GM12878 (cell line): ENCODE measurements around the gene CDX1.

Experiments used
- BRCA1 ChIP-seq: IDR thresholded peaks from 2 replicates; pipeline ENCODE4 v1.6.1; 2011; ENCODE audit warnings: low read depth, low read length, improper control_type of control experiment
- CHD2 ChIP-seq: IDR thresholded peaks from 2 replicates; pipeline ENCODE4 v1.6.1; 2011; ENCODE audit warnings: low read depth, low read length, improper control_type of control experiment, borderline replicate concordance
- POLR2A ChIP-seq: IDR thresholded peaks from 2 replicates; pipeline ENCODE4 v1.6.1; 2011; ENCODE audit warnings: low read depth, mild to moderate bottlenecking, low read length
- POLR2AphosphoS5 ChIP-seq: IDR thresholded peaks from 2 replicates; pipeline ENCODE4 v1.6.1; 2011; ENCODE audit warnings: mild to moderate bottlenecking, low read length, inconsistent platforms

GRCh38 chr5:150217038-150217437 lies 50.5 kb downstream of the CDX1 start:
- no peak for TF ChIP-seq BRCA1
- no peak for TF ChIP-seq POLR2A
- TF ChIP-seq POLR2AphosphoS5 = no peak
- TF ChIP-seq CHD2 = no peak
